Glutamatergic neuron (in vitro differentiated cells): ENCODE data around the gene ZNF333. TPM values are rescaled to one million over a fixed set of nuclear protein-coding genes. Genes with fewer than 3 reads are reported as not detected.

ENCODE experiments used
- DNase-seq: peaks from one replicate; pipeline ENCODE4 v3.0.0; 2022
- H3K27ac Mint-ChIP-seq: one replicate; pipeline ENCODE4 v1.8.0; 2020; ENCODE audit warnings: mild to moderate bottlenecking, mixed read lengths, inconsistent platforms; ENCODE audit not compliant: unreplicated experiment
- H3K27me3 Mint-ChIP-seq: one replicate; pipeline ENCODE4 v1.8.0; 2020; ENCODE audit warnings: mild to moderate bottlenecking, moderate library complexity, mixed read lengths, inconsistent platforms; ENCODE audit not compliant: unreplicated experiment
- H3K36me3 Mint-ChIP-seq: one replicate; pipeline ENCODE4 v1.8.0; 2020; ENCODE audit warnings: mild to moderate bottlenecking, mixed read lengths, inconsistent platforms; ENCODE audit not compliant: unreplicated experiment
- H3K4me1 Mint-ChIP-seq: one replicate; pipeline ENCODE4 v1.8.0; 2020; ENCODE audit warnings: mild to moderate bottlenecking, low read depth, mixed read lengths, inconsistent platforms; ENCODE audit not compliant: unreplicated experiment
- H3K4me3 Mint-ChIP-seq: one replicate; pipeline ENCODE4 v1.8.0; 2020; ENCODE audit warnings: mild to moderate bottlenecking, mixed read lengths, inconsistent platforms; ENCODE audit not compliant: unreplicated experiment
- H3K9me3 Mint-ChIP-seq: one replicate; pipeline ENCODE4 v1.8.0; 2020; ENCODE audit warnings: mild to moderate bottlenecking, moderate library complexity, mixed read lengths, inconsistent platforms; ENCODE audit not compliant: unreplicated experiment
- total RNA-seq: library from RNA; stranded (reverse); fragmentation: NEBNext Ultra II Directional; extraction: Animal tissue kit (Norgen Biotek cat#: 25700); gene quantifications from one replicate; pipeline ENCODE4 v1.2.1, GENCODE V29; 2021; ENCODE audit not compliant: unreplicated experiment
- TF ChIP-seq, protein P1 (sequence below): fragments of 200-600 bp; sonication (generic); IDR thresholded peaks from one replicate; pipeline ENCODE4 v1.5.0; 2021; ENCODE audit not compliant: partially characterized antibody, unreplicated experiment

ZNF333 gene
- total RNA-seq, 1 donor from 2014 or later: 32.9 TPM

DNA sequence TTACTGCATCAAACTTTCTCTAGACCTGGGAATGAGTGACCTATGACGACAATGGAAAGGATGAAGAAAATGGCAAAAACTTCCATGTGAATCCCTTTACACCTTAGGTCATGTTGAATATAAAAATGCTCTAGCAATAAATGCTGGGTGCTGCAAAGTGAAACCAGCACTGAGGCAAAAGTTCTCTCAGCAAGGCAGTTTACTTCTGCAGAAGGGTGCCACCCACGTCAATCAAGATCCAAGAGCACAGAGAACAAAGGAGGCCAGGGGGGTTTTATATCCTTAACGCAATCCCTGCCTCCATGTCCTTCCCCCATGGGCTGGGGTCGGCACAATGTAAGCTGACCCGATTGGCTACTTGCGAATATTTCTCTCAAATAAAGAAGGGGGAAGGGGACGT is 38.7 kb downstream of the ZNF333 start:
- peaks cover 11% of the 10 kb centered on the region for H3K9me3 Mint-ChIP-seq
- no peaks in the 10 kb centered on the region for H3K4me1 Mint-ChIP-seq
- no peak overlapping the region for H3K4me3 Mint-ChIP-seq
- peaks cover 16% of the 10 kb centered on the region for H3K36me3 Mint-ChIP-seq
- TF ChIP-seq, protein P1, sequence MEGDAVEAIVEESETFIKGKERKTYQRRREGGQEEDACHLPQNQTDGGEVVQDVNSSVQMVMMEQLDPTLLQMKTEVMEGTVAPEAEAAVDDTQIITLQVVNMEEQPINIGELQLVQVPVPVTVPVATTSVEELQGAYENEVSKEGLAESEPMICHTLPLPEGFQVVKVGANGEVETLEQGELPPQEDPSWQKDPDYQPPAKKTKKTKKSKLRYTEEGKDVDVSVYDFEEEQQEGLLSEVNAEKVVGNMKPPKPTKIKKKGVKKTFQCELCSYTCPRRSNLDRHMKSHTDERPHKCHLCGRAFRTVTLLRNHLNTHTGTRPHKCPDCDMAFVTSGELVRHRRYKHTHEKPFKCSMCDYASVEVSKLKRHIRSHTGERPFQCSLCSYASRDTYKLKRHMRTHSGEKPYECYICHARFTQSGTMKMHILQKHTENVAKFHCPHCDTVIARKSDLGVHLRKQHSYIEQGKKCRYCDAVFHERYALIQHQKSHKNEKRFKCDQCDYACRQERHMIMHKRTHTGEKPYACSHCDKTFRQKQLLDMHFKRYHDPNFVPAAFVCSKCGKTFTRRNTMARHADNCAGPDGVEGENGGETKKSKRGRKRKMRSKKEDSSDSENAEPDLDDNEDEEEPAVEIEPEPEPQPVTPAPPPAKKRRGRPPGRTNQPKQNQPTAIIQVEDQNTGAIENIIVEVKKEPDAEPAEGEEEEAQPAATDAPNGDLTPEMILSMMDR: no peak
- peaks cover 2% of the 10 kb centered on the region for H3K27me3 Mint-ChIP-seq
- no peak for DNase-seq
- no peak overlapping the region for H3K27ac Mint-ChIP-seq

GRCh38 chr19:14731200-14731599 is 41.4 kb downstream of the ZNF333 start:
- Mint-ChIP-seq H3K4me3 (no peak overlapping the region), H3K9me3 (peaks cover 4% of the 10 kb centered on the region), H3K4me1 (no peaks in the 10 kb centered on the region), H3K27ac (no peak overlapping the region), H3K27me3 (peaks cover 2% of the 10 kb centered on the region), H3K36me3 (peaks cover 10% of the 10 kb centered on the region)
- DNase-seq: no peak
- TF ChIP-seq, protein P1: no peak

DNA sequence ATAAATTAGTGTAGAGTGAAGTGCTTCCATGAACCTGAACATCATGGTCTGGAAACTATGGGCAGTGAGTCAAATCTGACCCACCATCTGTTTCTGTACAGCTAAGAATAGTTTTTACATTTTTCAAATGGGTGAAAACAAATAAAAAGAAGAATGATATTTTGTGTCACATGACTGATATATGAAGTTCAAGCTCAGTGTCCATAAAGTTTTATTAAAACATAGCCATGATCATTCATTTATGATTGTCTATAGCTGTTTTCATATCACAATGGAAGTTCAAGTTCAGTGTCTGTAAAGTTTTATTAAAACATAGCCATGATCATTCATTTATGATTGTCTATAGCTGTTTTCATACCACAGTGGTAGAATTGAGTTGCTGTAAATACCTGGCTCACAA is 42.7 kb downstream of the ZNF333 start:
- H3K4me3 Mint-ChIP-seq: no peak overlapping the region
- H3K4me1 Mint-ChIP-seq: no peaks in the 10 kb centered on the region
- TF ChIP-seq, protein P1: no peak
- peaks cover 2% of the 10 kb centered on the region for H3K27me3 Mint-ChIP-seq
- no peak for DNase-seq
- peaks cover 6% of the 10 kb centered on the region for H3K9me3 Mint-ChIP-seq
- peaks cover 4% of the 10 kb centered on the region for H3K36me3 Mint-ChIP-seq
- H3K27ac Mint-ChIP-seq: no peak overlapping the region

DNA sequence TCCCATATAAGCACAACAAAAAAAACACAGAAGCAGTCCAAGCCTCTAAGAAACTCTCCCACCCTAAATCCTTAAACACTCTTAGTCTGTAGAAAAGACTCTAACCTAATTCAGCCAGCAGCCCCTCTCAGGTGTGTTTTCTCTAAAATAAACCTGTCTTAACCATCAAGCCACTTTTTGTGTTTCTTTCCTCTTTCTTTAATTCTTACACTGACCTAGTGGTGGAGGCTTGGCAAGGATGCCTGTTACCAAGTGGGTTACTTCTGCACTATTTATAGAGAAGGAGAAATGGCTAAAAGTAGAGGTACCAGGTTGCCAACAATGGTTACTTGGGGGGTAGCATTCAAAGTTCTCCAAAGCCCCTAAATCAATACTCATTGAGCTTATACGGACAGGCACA is 43.7 kb downstream of the ZNF333 start:
- Mint-ChIP-seq H3K36me3 (no peaks in the 10 kb centered on the region), H3K27me3 (peaks cover 2% of the 10 kb centered on the region), H3K4me1 (no peaks in the 10 kb centered on the region), H3K27ac (no peak overlapping the region), H3K4me3 (no peak overlapping the region), H3K9me3 (peaks cover 6% of the 10 kb centered on the region)
- TF ChIP-seq, protein P1: no peak
- no peak for DNase-seq

DNA sequence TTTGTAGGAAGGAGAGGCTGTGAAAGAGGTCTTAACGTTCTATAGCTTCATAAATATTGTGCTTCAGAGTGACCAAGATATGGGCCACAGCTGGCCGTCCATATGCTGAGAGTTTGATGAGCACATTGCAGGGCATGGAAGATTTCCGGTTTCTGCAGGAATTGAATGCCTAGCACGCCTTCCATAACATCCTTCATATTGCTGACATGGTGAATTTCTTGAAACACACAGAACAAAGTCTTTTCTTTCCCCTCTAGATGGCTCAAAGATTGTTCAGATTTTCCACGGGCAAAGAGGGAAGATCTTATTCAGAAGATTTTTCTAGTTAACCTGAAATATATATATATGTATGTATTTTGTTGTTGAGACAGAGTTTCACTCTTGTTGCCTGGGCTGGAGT is 46.1 kb downstream of the ZNF333 start:
- peaks cover 4% of the 10 kb centered on the region for H3K9me3 Mint-ChIP-seq
- no peak overlapping the region for H3K4me3 Mint-ChIP-seq
- no peak for DNase-seq
- TF ChIP-seq, protein P1: no peak
- H3K27me3 Mint-ChIP-seq: peaks cover 2% of the 10 kb centered on the region
- H3K4me1 Mint-ChIP-seq: no peaks in the 10 kb centered on the region
- H3K27ac Mint-ChIP-seq: no peak overlapping the region
- peaks cover 5% of the 10 kb centered on the region for H3K36me3 Mint-ChIP-seq
